PFSK-1 (cell line): ENCODE data around the gene DNMT3B.

ENCODE experiments used
- FOXP2 ChIP-seq: optimal IDR thresholded peaks from 2 replicates; pipeline ENCODE3; 2011; ENCODE audit warnings: borderline replicate concordance, control low read depth, inconsistent platforms; ENCODE audit not compliant: insufficient read depth; ENCODE audit errors: extremely low read length, extremely low read depth
- POLR2AphosphoS5 ChIP-seq: IDR thresholded peaks from 2 replicates; pipeline ENCODE4 v1.6.1; 2012; ENCODE audit warnings: low read depth, mild to moderate bottlenecking, control low read depth, low read length, moderate library complexity
- SIN3A ChIP-seq: IDR thresholded peaks from 2 replicates; pipeline ENCODE4 v1.6.1; 2012; ENCODE audit warnings: mild to moderate bottlenecking, low read length, moderate library complexity, borderline replicate concordance; ENCODE audit not compliant: insufficient read depth
- TF ChIP-seq, protein P1 (sequence below), 2 experiments: IDR thresholded peaks; 2 replicates each; pipeline versions ENCODE4 v1.6.1 to v1.8.0; 2011 to 2012; ENCODE audit warnings: low read depth in 2 of 2, low read length in 2 of 2, control low read depth in 1 of 2, inconsistent platforms in 1 of 2, mild to moderate bottlenecking in 1 of 2, moderate library complexity in 1 of 2; ENCODE audit not compliant: insufficient read depth in 1 of 2

DNA sequence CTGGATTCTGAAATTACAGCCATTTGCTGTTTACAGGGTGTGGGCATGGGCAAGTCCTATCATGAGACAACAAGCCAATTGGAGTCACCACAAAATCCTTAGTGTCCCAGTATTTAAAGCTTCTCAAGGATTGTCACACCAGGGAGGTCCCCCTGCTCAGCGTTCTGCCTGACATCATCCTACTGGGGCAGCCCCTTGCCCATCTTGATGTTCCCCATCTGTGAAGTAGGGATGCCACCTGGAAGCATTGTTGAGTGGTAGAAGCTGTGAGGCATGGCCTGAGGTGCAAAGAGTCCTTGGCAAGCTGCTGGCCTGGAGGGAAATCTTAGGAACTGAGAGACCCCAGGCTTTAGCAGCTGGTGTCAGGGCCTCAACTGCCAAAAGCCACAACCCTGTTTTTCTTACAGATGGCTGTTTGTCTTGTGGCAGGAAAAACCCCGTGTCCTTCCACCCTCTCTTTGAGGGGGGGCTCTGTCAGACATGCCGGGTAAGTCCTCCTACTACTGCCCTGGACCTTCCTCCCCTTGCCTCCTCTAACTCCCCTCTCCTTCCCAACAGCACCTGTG lies 34.3 kb downstream of the DNMT3B start:
- TF ChIP-seq POLR2AphosphoS5 = no peak
- TF ChIP-seq SIN3A = no peak
- TF ChIP-seq, protein P1, sequence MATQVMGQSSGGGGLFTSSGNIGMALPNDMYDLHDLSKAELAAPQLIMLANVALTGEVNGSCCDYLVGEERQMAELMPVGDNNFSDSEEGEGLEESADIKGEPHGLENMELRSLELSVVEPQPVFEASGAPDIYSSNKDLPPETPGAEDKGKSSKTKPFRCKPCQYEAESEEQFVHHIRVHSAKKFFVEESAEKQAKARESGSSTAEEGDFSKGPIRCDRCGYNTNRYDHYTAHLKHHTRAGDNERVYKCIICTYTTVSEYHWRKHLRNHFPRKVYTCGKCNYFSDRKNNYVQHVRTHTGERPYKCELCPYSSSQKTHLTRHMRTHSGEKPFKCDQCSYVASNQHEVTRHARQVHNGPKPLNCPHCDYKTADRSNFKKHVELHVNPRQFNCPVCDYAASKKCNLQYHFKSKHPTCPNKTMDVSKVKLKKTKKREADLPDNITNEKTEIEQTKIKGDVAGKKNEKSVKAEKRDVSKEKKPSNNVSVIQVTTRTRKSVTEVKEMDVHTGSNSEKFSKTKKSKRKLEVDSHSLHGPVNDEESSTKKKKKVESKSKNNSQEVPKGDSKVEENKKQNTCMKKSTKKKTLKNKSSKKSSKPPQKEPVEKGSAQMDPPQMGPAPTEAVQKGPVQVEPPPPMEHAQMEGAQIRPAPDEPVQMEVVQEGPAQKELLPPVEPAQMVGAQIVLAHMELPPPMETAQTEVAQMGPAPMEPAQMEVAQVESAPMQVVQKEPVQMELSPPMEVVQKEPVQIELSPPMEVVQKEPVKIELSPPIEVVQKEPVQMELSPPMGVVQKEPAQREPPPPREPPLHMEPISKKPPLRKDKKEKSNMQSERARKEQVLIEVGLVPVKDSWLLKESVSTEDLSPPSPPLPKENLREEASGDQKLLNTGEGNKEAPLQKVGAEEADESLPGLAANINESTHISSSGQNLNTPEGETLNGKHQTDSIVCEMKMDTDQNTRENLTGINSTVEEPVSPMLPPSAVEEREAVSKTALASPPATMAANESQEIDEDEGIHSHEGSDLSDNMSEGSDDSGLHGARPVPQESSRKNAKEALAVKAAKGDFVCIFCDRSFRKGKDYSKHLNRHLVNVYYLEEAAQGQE (IDR thresholded peaks at IDR 0.05; ENCODE audit: insufficient read depth in 1 of 2, low read depth in 2 of 2, low read length in 2 of 2) = no peak
- TF ChIP-seq FOXP2 = no peak
